GM18499 (cell line): ENCODE data around the gene TUBB2B.

ENCODE experiments used
- ATAC-seq: cut with Tn5 transposase; IDR thresholded peaks from one replicate; pipeline ENCODE4 v1.9.1; 2021; ENCODE audit warnings: moderate number of reproducible peaks; ENCODE audit not compliant: insufficient read depth, unreplicated experiment

Gene TUBB2B

DNA sequence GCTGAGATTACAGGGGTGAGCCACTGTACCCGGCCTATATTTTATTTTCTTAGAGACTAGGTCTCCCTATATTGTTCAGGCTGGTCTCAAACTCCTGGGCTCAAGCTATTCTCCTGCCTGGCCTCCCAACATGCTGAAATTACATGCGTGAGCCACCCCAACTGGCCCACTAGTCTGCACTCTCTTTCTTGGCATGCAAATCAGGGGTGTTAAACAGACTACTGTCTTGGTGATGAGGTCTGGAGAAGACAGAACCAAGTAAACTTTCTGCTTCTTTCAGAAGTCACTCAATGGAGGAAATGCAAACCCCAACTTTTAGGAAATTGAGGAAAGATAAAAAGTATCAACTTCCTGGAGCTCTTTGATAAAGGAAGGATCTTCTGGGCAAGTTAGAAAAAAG, 8.0 kb upstream of the TUBB2B start:
- no peak for ATAC-seq

DNA sequence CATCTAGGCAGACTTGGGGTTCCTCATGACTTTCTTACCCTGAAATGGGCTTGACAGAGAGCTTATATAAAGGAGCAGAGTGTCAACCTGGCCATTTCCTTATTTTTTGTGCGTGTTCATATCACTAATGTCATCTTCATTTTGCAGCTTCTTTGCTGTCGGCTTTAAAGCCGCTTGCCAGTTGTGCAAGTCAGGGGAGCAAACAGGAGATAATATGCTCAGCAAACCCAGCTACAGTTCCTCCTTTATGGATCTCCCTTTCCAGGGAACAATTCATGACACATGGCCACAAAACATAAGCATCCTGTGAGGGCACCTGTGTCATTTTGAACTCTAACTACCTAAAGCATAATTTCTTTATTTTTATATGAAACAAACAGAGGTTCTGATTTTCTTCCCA, 6.5 kb upstream of the TUBB2B start:
- no peak for ATAC-seq

- ATAC-seq, result no peak
Observed at GRCh38 chr6:3233321-3233720, 5.9 kb upstream of the TUBB2B start.

DNA sequence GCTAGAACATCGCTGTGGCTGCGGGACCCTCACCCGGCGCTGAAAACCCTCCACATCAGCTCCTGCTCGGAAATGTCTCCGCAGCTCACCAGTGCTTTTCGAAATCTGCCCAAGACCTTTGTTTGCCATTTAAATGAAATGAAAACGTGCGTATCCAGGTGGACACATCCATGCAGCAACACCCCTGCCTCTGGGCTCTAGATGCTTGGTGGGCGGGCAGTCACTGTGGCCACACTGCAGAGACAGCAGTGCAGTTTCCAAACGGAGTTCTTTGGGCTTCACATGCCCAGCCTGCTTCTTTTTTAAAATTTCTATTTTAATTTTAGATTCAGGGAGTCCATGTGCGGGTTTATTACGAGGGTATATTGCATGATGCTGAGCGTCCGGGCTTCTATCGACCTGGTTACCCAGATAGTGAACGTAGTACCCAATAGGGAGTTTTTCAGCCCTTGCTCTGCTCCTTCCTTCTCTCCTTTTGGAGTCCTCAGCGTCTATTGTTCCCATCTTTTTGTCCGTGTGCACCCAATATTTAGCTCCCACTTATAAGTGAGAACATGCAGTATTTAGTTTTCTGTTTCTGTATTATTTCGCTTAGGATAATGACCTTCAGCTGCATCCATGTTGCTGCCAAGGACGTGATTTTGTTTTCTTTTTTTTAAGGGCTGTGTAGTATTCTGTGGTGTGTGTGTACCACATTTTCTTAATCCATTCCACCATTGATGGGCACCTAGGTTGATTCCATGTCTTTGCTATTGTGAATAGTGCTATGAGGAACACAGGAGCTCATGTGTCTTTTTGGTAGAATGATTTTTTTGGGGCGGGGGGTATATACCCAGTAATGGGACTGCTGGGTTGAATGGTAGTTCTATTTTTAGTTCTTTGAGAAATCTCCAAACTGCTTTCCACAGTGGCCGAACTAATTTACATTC, 4.8 kb upstream of the TUBB2B start:
- no peak for ATAC-seq

DNA sequence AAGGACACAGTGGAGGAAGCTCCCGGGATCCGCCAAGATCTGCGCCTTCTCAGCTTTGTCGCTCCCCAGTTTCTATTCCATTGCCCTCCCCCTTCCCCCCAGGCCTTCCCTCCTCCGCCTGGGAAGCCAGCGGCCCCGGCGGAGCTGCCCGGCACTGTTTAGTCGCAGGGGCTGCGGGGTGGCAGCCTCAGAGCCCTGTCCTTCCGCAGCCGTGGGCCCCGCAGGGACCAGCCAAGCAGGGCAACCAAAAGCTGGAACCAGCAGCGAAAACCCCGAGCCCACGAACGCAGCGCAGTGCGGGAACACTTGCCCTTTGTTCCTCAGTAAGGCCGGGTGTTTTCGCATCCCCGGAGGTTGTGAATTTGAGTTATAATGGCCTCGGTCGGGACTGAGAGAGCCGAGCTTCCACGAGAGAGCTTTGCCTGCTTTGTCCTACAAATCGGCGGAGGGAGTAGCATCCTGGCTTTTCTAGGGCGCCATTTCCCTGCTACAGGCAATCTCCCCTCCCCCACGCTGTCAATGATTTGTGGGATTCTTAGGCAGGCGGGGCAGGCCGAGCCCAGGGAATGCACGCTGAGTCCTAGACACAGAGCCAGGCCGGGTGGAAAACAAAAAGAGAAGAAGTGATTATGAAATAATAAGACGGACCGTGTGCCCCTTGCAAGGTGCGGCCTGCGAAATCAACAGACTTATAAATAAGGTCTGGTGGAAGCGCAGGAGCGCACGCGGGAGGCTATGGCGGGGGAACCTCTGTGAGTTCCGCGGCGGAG, 4.0 kb upstream of the TUBB2B start:
- no peak for ATAC-seq

DNA sequence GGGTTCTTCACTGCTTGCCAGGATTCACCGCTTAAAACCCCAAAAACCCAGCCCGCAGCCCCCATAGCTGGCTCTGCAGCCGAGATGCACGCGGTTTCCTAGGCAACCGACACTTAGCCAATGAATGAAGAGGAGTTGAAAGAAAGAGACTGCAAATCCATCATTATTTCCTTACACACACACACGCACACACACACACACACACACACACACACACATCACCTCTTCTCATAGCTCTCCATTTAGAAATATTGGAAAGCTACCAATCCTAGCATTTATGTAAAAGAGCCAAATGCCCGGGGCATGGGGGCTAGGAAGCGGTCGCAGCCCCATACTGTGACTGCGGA, 3.4 kb upstream of the TUBB2B start:
- no peak for ATAC-seq

DNA sequence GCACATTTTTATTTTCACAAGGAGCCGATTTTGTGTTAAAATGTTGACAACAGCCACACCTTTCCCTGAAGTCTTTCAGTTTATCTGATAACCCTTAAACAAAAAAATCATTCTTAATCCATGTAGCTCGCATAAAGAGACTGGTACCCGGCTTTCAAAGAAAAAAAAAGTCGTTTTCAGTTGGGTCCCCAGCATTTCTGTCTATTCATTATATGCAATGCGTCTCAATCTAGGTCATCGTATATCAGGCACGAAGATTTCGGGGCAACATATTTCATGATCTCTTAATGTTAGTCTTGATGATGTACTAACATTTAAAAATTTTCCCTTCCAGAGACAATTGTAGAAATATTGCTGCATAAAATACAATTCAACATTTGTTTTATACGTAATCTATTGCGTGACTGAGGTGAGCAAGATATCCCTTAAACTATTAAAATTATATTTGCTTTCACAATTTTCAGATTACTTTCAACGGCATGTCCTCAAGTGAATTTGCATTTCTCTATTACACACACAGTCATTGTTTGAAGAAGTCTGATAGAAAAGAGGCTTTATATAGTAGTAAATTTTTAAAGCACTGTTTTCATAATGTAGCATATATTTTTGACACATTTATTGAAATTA, 2.9 kb upstream of the TUBB2B start:
- no peak for ATAC-seq

DNA sequence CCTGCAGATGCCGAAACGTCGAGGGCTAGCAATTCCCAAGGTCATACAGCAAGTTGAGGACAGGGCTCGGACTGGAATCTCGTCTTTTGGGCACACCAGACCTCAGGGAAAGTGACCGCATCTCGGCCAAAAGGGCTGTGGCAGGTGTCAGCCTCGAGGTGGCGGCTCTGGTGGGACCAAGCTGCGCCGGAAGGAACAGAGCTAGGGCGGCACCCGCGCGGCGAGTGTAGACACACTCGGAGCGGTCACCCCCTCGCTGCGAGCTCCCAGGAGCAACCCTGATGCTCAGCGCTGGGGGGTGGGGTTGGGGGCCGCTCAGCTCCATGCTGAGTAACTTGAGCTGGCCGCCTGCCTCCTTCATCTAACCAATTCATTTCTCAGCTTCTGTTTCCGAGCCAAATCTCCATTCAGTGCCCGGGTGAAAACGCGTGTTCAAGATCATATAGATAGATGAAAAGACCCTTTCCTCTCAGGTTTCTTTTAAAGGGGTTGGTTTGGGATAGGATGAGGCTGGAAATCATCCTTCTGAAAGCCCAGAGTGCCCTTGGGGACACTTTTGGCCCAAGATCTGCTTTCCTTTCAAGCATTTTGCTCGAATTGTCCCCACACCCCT, 2.2 kb upstream of the TUBB2B start:
- no peak for ATAC-seq

- ATAC-seq, result no peak
Observed at GRCh38 chr6:3228771-3229565, 1.5 kb upstream of the TUBB2B start.

DNA sequence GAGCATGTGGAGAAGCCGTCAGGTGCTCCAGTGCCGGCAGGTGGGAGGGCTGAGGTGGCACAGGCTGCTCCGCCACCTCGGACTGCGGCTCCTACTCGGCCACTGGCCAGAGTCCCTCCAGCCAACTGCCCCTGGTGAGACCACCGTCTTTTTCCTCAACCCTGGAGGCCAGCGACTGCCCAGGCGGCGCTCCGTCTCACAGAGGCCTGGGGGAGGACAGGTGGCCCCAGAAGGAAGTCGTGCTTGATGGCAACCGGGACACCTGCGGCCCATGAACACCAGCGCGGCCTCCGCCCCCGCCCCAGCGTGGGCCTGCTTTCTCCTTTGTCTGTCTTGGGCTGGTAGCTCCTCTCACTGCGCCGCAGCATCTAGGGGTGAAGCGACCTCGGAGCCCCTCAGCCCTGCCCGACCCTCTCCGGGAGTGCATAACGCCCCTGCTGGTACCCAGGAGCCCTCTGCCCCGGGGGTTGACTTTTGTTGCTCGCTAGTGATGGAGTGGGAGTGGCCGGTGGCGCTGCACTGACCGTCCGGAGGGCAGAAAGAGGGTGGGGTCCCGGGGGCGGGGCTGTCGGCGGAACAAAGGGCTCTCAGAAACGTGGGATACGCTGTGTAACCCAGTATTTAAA, 706 bp upstream of the TUBB2B start:
- ATAC-seq, result no peak

- ATAC-seq, result no peak
Observed at GRCh38 chr6:3226481-3227362, 731 bp downstream of the TUBB2B start.

GRCh38 chr6:3226042-3226441, 1.4 kb downstream of the TUBB2B start:
- no peak for ATAC-seq

DNA sequence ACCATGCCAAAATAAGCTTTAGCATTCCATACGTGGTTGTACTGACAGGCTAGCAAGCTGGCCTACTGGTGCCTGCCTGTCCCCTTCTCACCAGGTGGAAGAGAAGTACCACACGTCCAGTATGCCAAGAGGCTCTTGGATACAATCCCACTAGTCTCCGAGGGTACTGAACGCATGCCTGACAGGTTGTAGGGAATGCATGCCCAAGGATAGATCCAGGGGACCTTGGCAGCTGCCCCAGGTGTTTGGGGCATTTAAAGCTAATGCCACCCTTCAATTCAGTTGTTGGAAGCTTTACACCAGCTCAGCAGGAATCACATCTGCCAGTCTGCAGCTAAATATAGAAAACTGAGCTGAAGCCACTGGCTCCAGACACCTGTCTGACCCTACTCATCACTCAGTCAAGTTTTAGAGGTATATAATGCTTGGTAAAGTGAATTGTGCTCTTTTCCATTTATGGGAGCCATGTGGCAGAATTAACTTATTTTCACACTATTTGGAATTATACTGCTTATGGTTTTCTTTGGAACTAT, 4.9 kb downstream of the TUBB2B start:
- ATAC-seq, result no peak

DNA sequence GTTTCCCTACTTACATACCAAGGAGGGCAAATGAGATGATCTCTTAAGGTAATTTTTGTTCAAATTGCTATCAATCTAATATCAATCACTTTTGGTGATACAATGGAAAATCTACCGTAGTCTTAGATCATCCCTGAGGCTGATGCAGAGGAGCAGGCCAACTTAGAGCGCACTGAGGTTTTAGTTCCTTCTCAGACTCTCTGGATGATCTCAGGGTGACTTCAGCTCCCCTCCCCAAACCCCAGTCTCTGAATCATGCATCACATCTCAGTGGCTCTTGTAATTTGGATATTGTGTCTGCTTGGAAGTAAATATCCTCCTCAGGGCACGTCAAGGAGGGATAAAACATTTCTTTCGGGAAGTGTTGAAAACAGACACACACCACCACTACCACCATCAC, 5.9 kb downstream of the TUBB2B start:
- ATAC-seq, result no peak

GRCh38 chr6:3220366-3220765, 7.1 kb downstream of the TUBB2B start:
- no peak for ATAC-seq

GRCh38 chr6:3218266-3218665, 9.2 kb downstream of the TUBB2B start:
- no peak for ATAC-seq

DNA sequence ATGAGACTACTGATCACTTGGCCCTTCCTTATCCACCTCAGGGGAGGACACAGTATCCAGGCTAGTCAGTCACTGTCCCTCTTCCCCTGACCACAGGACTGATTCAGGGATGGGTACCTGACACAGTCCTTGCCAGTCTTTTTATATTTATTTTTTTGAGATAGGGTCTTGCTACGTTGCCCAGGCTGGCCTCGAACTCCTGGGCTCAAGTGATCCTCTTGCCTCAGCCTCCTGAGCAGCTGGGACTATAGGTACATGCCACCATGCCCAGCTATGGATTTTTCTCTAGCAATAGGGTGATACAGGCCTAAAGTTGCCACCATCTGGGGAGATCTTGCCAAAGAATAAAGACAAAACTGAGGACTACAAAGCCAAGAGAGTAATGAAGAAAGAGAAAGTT, 10.2 kb downstream of the TUBB2B start:
- no peak for ATAC-seq

GRCh38 chr6:3214898-3215297, 12.6 kb downstream of the TUBB2B start:
- no peak for ATAC-seq
